ENCODE results near the gene DARS1. TPM values are rescaled to one million over a fixed set of nuclear protein-coding genes. Genes with fewer than 3 reads are reported as not detected.

Gene DARS1
- polyA plus RNA-seq, 3 donors: 24.4 to 53.0 (median 46.2) TPM

GRCh38 chr2:136012315-136012714 is 26.9 kb upstream of the DARS1 start:
- H3K4me3 Mint-ChIP-seq: peak overlapping the region; percentile 37 to 62
- no peak overlapping the region for H3K9ac ChIP-seq (ENCODE audit: insufficient read depth, low read length, poor library complexity, severe bottlenecking)
- no peaks in the 10 kb centered on the region for H3K36me3 Mint-ChIP-seq
- peak overlapping the region; percentile 63 to 76 for H3K27ac ChIP-seq (ENCODE audit: low read depth in 1 of 2, low read length in 2 of 2)
- peaks cover 0 to 2% (median 2%) of the 10 kb centered on the region in 3 donors for H3K27me3 Mint-ChIP-seq (ENCODE audit: low read depth in 3 of 3)
- peak; percentile 36 to 84 (median 78) for DNase-seq
- intact Hi-C loops (cut with micrococcal nuclease): no loop called here
- peaks cover 46% of the 10 kb centered on the region for H3K79me2 ChIP-seq (ENCODE audit: insufficient read depth, low read length)
- H3K4me1 Mint-ChIP-seq: peaks cover 81% of the 10 kb centered on the region
- WGBS (ENCODE audit: insufficient coverage): 0% methylated on average over 1 of the region's 2 CpGs
- peak overlapping the region; percentile 37 for H3K4me2 ChIP-seq (replicated peaks; ENCODE audit: extremely low read depth, low read length, poor library complexity, severe bottlenecking)
- H3K9me3 ChIP-seq (replicated peaks in 1 of 2; ENCODE audit: control insufficient read depth in 1 of 2, insufficient read depth in 1 of 2, low read length in 2 of 2): no peaks in the 10 kb centered on the region
- no peak overlapping the region for H2AFZ ChIP-seq (ENCODE audit: insufficient read depth, low read depth, low read length, poor library complexity, severe bottlenecking)
- H4K20me1 ChIP-seq (ENCODE audit: insufficient read depth, low read length): no peaks in the 10 kb centered on the region
- H3K36me3 ChIP-seq (replicated peaks in 1 of 2; ENCODE audit: control insufficient read depth in 1 of 2, insufficient read depth in 2 of 2, low read length in 2 of 2): no peaks in the 10 kb centered on the region
- TF ChIP-seq CTCF (IDR thresholded peaks at IDR 0.05): no peak
- H3K4me3 ChIP-seq (replicated peaks in 1 of 3; ENCODE audit: low read depth in 2 of 3, low read length in 3 of 3): peak overlapping the region in 1 of 3 experiments; percentile 37
- no peaks in the 10 kb centered on the region for H3K9me3 Mint-ChIP-seq
- peaks cover 91 to 96% of the 10 kb centered on the region in 2 donors for H3K4me1 ChIP-seq (ENCODE audit: control insufficient read depth in 1 of 2, insufficient read depth in 2 of 2, low read length in 2 of 2)
- peak overlapping the region; percentile 88 to 97 (median 93) for H3K27ac Mint-ChIP-seq
- H3K27me3 ChIP-seq (ENCODE audit: control insufficient read depth in 2 of 2, insufficient read depth in 2 of 2, low read length in 2 of 2): no peaks in the 10 kb centered on the region

GRCh38 chr2:136010126-136010525 is 24.7 kb upstream of the DARS1 start:
- H3K79me2 ChIP-seq (ENCODE audit: insufficient read depth, low read length): peaks cover 39% of the 10 kb centered on the region
- intact Hi-C loops (cut with micrococcal nuclease): loop anchor here in 1 of 2 donors (2.0 kb wide), 1 partner anchor 13 kb away; no protein-coding TSS in a partner anchor
- no peak overlapping the region for H2AFZ ChIP-seq (ENCODE audit: insufficient read depth, low read depth, low read length, poor library complexity, severe bottlenecking)
- H3K27me3 ChIP-seq (ENCODE audit: control insufficient read depth in 2 of 2, insufficient read depth in 2 of 2, low read length in 2 of 2): no peaks in the 10 kb centered on the region
- H3K9me3 Mint-ChIP-seq: no peaks in the 10 kb centered on the region
- peak overlapping the region; percentile 97 to 99 (median 99) for H3K27ac Mint-ChIP-seq
- DNase-seq: no peak
- WGBS (ENCODE audit: insufficient coverage): 100% methylated on average over 1 of the region's 2 CpGs
- peaks cover 90 to 96% of the 10 kb centered on the region in 2 donors for H3K4me1 ChIP-seq (ENCODE audit: control insufficient read depth in 1 of 2, insufficient read depth in 2 of 2, low read length in 2 of 2)
- no peaks in the 10 kb centered on the region for H3K36me3 Mint-ChIP-seq
- H3K4me2 ChIP-seq (replicated peaks; ENCODE audit: extremely low read depth, low read length, poor library complexity, severe bottlenecking): no peak overlapping the region
- H3K4me3 ChIP-seq (replicated peaks in 1 of 3; ENCODE audit: low read depth in 2 of 3, low read length in 3 of 3): no peak overlapping the region
- TF ChIP-seq CTCF (IDR thresholded peaks at IDR 0.05): no peak
- H3K4me3 Mint-ChIP-seq: no peak overlapping the region
- no peaks in the 10 kb centered on the region for H4K20me1 ChIP-seq (ENCODE audit: insufficient read depth, low read length)
- no peaks in the 10 kb centered on the region for H3K36me3 ChIP-seq (replicated peaks in 1 of 2; ENCODE audit: control insufficient read depth in 1 of 2, insufficient read depth in 2 of 2, low read length in 2 of 2)
- H3K27ac ChIP-seq (ENCODE audit: low read depth in 1 of 2, low read length in 2 of 2): peak overlapping the region in 1 of 2 donors; percentile 97
- H3K9ac ChIP-seq (ENCODE audit: insufficient read depth, low read length, poor library complexity, severe bottlenecking): no peak overlapping the region
- H3K27me3 Mint-ChIP-seq (ENCODE audit: low read depth in 3 of 3): peaks cover 0 to 2% (median 2%) of the 10 kb centered on the region in 3 donors
- H3K4me1 Mint-ChIP-seq: peaks cover 81% of the 10 kb centered on the region
- H3K9me3 ChIP-seq (replicated peaks in 1 of 2; ENCODE audit: control insufficient read depth in 1 of 2, insufficient read depth in 1 of 2, low read length in 2 of 2): no peaks in the 10 kb centered on the region
